ENCODE data around the gene ACE2.

DNA sequence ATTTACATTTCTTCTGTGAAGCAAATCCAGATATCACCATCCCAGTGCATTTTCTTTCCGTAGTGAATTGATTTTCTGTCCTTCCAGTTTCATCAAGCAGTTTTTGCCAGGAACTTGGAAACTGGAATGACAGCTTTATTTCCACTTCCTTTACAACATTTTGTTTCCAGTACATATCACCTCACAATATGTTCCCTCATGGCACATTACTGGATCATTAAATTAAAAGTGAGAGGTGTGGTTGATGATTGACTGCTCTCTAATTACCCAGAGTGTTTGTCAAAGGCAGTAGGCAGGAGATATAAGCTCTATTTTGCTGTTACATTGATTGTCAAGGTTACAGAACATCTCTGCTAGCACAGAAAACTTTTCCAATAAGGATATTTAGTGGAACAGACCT, 22.3 kb upstream of the ACE2 start:
- no peak for TF ChIP-seq YY1 (IDR thresholded peaks at IDR 0.05; ENCODE audit: low read depth, low read length)
- no peak for TF ChIP-seq GABPA (IDR thresholded peaks at IDR 0.05; ENCODE audit: borderline replicate concordance, insufficient read depth, low read length)
